Natural killer cell (primary cell): ENCODE measurements around the gene ATXN7L3. TPM values are rescaled to one million over a fixed set of nuclear protein-coding genes. Genes with fewer than 3 reads are reported as not detected.
A peak's percentile ranks its signal among the peaks of the same experiment; 100 is the strongest.

ENCODE experiments used
- ATAC-seq, 3 donors: fragments of 150-1000 bp in 2 of 3; fragments of 200-7000 bp in 1 of 3; cut with Tn5 transposase; 1 replicate in 1 of 3; 2 replicates in 2 of 3; pipeline ENCODE4 v1.10.0; 2021; ENCODE audit warnings: mild to moderate bottlenecking in 2 of 3, moderate library complexity in 2 of 3
- DNase-seq, 2 donors: peaks; one replicate each; pipeline versions ENCODE4 v3.0.0 to v3.0.0-alpha.2; 2013 to 2021; ENCODE audit warnings: mixed read lengths in 1 of 2
- H3K27ac ChIP-seq: one replicate; pipeline ENCODE4 v1.5.1; 2013; ENCODE audit warnings: mild to moderate bottlenecking, low read length
- H3K27me3 ChIP-seq: one replicate; pipeline ENCODE4 v1.6.1; 2013; ENCODE audit warnings: low read length; ENCODE audit not compliant: control insufficient read depth, insufficient read depth
- H3K36me3 ChIP-seq: one replicate; pipeline ENCODE4 v1.6.1; 2013; ENCODE audit warnings: low read length; ENCODE audit not compliant: control insufficient read depth, insufficient read depth
- H3K4me1 ChIP-seq: one replicate; pipeline ENCODE4 v1.6.1; 2013; ENCODE audit warnings: low read length; ENCODE audit not compliant: control insufficient read depth, insufficient read depth
- H3K4me3 ChIP-seq: one replicate; pipeline ENCODE4 v1.5.1; 2013; ENCODE audit warnings: low read length
- H3K9me3 ChIP-seq: one replicate; pipeline ENCODE4 v1.6.1; 2013; ENCODE audit warnings: low read length; ENCODE audit not compliant: control insufficient read depth, insufficient read depth
- H3K27ac Mint-ChIP-seq, 2 donors: one replicate each; pipeline ENCODE4 v1.8.0; 2022; ENCODE audit warnings: mild to moderate bottlenecking in 2 of 2, mixed read lengths in 2 of 2, moderate library complexity in 1 of 2
- H3K27me3 Mint-ChIP-seq, 2 donors: one replicate each; pipeline ENCODE4 v1.8.0; 2022; ENCODE audit warnings: low read depth in 2 of 2, mixed read lengths in 2 of 2
- H3K36me3 Mint-ChIP-seq: one replicate; pipeline ENCODE4 v1.8.0; 2022; ENCODE audit warnings: mixed read lengths
- H3K4me1 Mint-ChIP-seq, 2 donors: one replicate each; pipeline ENCODE4 v1.8.0; 2022; ENCODE audit warnings: mixed read lengths in 2 of 2
- H3K4me3 Mint-ChIP-seq: one replicate; pipeline ENCODE4 v1.8.0; 2022; ENCODE audit warnings: mild to moderate bottlenecking, moderate library complexity, mixed read lengths
- H3K9me3 Mint-ChIP-seq, 2 donors: one replicate each; pipeline ENCODE4 v1.8.0; 2022; ENCODE audit warnings: mixed read lengths in 2 of 2
- CTCF ChIP-seq: fragments of 200-600 bp; IDR thresholded peaks from one replicate; pipeline ENCODE4 v1.8.0; 2022; ENCODE audit warnings: antibody characterized with exemption
- WGBS: methylation state at CpG from one replicate; pipeline ENCODE4 v1.1.7; 2013; ENCODE audit warnings: missing lambda C conversion rate; ENCODE audit not compliant: insufficient coverage; 5-methylcytosine and 5-hydroxymethylcytosine counted together
- intact Hi-C: fragments of 100-400 bp; cut with micrococcal nuclease; formaldehyde crosslinking; loops from one replicate; pipeline ENCODE4 v1.14.2; 2022
- total RNA-seq, 4 donors: library from RNA; stranded (reverse); fragments of 120-200 nt in 1 of 4; gene quantifications; one replicate each; pipeline versions ENCODE4 v1.2.3 to v1.2.4, GENCODE V29; 2013 to 2022

ATXN7L3 gene
- total RNA-seq, 3 donors from 2014 or later (not counting 1 experiment from before 2014, with no cell fraction given), result 87.6 to 112 (median 109) TPM

- H3K4me1 ChIP-seq, result no peaks in the 10 kb centered on the region
- H3K27ac Mint-ChIP-seq, result no peak overlapping the region
- no peak for TF ChIP-seq CTCF
- no peak for ATAC-seq
- no peaks in the 10 kb centered on the region for H3K4me1 Mint-ChIP-seq
- H3K4me3 Mint-ChIP-seq, result no peak overlapping the region
- no peak overlapping the region for H3K27ac ChIP-seq
- H3K36me3 ChIP-seq, result no peaks in the 10 kb centered on the region
- H3K27me3 ChIP-seq, result no peaks in the 10 kb centered on the region
- DNase-seq, result no peak
- no peaks in the 10 kb centered on the region for H3K9me3 ChIP-seq
- H3K4me3 ChIP-seq, result no peak overlapping the region
- no peaks in the 10 kb centered on the region for H3K27me3 Mint-ChIP-seq
- intact Hi-C loops, result no loop called here
- H3K36me3 Mint-ChIP-seq, result no peaks in the 10 kb centered on the region
- H3K9me3 Mint-ChIP-seq, result no peaks in the 10 kb centered on the region
- 91% methylated on average over 6 of the region's 6 CpGs for WGBS
Measured at GRCh38 chr17:44229090-44229489, 29.4 kb upstream of the ATXN7L3 start.

DNA sequence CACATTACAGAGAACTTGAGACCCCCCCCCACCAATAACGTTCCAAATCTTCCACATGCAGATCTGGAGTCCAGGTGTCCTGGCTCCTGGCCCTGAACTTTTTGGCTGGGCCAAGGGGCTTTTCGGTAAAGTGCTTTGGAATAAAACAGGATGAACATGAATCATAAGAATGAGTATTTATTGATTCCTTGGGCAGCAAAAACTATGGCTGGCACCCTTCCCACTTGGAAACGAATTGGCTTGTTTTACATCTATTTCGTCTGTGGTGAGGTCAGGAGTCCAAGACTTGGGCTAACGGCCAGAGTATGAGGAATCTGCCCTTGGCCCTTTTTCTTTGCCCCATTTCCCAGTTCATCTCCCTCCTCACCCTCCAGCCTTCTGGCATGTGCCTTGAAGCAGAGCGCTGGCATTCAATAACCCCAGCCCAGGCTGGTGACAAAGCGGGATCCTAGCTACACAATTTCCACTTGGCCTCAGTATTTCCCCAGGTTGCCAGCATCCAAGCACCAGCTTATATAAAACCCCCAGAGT is 23.9 kb upstream of the ATXN7L3 start:
- Histone ChIP-seq H3K4me3 (no peak overlapping the region), H3K36me3 (no peaks in the 10 kb centered on the region), H3K27me3 (no peaks in the 10 kb centered on the region), H3K4me1 (peaks cover 18% of the 10 kb centered on the region), H3K9me3 (no peaks in the 10 kb centered on the region), H3K27ac (no peak overlapping the region)
- Mint-ChIP-seq H3K36me3 (no peaks in the 10 kb centered on the region), H3K9me3 (no peaks in the 10 kb centered on the region), H3K4me1 (peaks cover 19 to 25% of the 10 kb centered on the region in 2 donors), H3K27ac (no peak overlapping the region), H3K4me3 (peak overlapping the region; percentile 49), H3K27me3 (no peaks in the 10 kb centered on the region)
- DNase-seq, result peak in 1 of 2 donors; percentile 3
- ATAC-seq, result no peak
- WGBS, result 99% methylated on average over 7 of the region's 7 CpGs
- intact Hi-C loops, result no loop called here
- no peak for TF ChIP-seq CTCF

GRCh38 chr17:44222112-44222869 is 22.6 kb upstream of the ATXN7L3 start:
- Mint-ChIP-seq H3K27me3 (no peaks in the 10 kb centered on the region), H3K4me1 (peaks cover 23 to 34% of the 10 kb centered on the region in 2 donors), H3K9me3 (no peaks in the 10 kb centered on the region), H3K36me3 (no peaks in the 10 kb centered on the region), H3K4me3 (peak overlapping the region; percentile 99), H3K27ac (peak overlapping the region; percentile 93 to 98)
- no peak for TF ChIP-seq CTCF
- DNase-seq (peak; percentile 41 to 68), ATAC-seq (no peak)
- intact Hi-C loops, result no loop called here
- Histone ChIP-seq H3K4me1 (peaks cover 28% of the 10 kb centered on the region), H3K27me3 (no peaks in the 10 kb centered on the region), H3K9me3 (no peaks in the 10 kb centered on the region), H3K36me3 (no peaks in the 10 kb centered on the region), H3K4me3 (peak overlapping the region; percentile 60), H3K27ac (peak overlapping the region; percentile 81)
- 14% methylated on average over 36 of the region's 36 CpGs for WGBS

DNA sequence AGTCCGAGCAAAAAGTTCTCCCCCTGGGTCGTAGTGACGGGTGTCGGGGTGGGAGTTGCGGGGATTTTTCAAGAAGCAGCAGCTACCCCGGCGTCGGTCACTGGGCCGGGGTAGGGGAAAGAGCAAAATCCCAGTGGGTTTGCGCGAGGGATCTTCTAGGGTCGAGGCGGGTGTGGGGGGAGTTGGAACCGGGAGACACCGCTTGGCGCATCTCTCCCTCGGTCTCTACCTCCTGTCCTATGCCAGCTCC is 22.1 kb upstream of the ATXN7L3 start:
- Histone ChIP-seq H3K9me3 (no peaks in the 10 kb centered on the region), H3K27ac (peak overlapping the region; percentile 81), H3K36me3 (peaks cover 3% of the 10 kb centered on the region), H3K4me1 (peaks cover 33% of the 10 kb centered on the region), H3K4me3 (peak overlapping the region; percentile 60), H3K27me3 (no peaks in the 10 kb centered on the region)
- intact Hi-C loops, result no loop called here
- TF ChIP-seq CTCF, result no peak
- H3K27ac Mint-ChIP-seq, result peak overlapping the region; percentile 93 to 98
- no peak for ATAC-seq
- H3K4me3 Mint-ChIP-seq, result peak overlapping the region; percentile 99
- H3K27me3 Mint-ChIP-seq, result no peaks in the 10 kb centered on the region
- H3K4me1 Mint-ChIP-seq, result peaks cover 27 to 38% of the 10 kb centered on the region in 2 donors
- DNase-seq, result peak in 1 of 2 donors; percentile 34
- H3K9me3 Mint-ChIP-seq, result no peaks in the 10 kb centered on the region
- 0% methylated on average over 16 of the region's 17 CpGs for WGBS
- no peaks in the 10 kb centered on the region for H3K36me3 Mint-ChIP-seq
